Suprapubic skin (tissue), 4 donors: ENCODE data around the gene CDH13. TPM values are rescaled to one million over a fixed set of nuclear protein-coding genes. Genes with fewer than 3 reads are reported as not detected.

ENCODE experiments used
- DNase-seq, 2 donors: peaks; one replicate each; pipeline ENCODE4 v3.0.0-alpha.2; 2019; ENCODE audit warnings: low spot score in 2 of 2
- H3K27ac ChIP-seq: fragments of 200-600 bp; sonication (generic); one replicate; pipeline ENCODE4 v1.5.1; 2019
- H3K27me3 ChIP-seq: fragments of 200-600 bp; sonication (generic); one replicate; pipeline ENCODE4 v1.5.1; 2019
- H3K36me3 ChIP-seq: fragments of 200-600 bp; sonication (generic); one replicate; pipeline ENCODE4 v1.5.1; 2019
- H3K4me1 ChIP-seq: fragments of 200-600 bp; sonication (generic); one replicate; pipeline ENCODE4 v1.5.1; 2019
- H3K4me3 ChIP-seq: fragments of 200-600 bp; sonication (generic); one replicate; pipeline ENCODE4 v1.5.1; 2019; ENCODE audit warnings: mild to moderate bottlenecking
- H3K9me3 ChIP-seq: fragments of 200-600 bp; sonication (generic); one replicate; pipeline ENCODE4 v1.5.1; 2019
- CTCF ChIP-seq, 2 donors: fragments of 200-600 bp in 1 of 2; fragments of 450-650 bp in 1 of 2; sonication (generic) in 1 of 2; IDR thresholded peaks; one replicate each; pipeline ENCODE4 v1.5.1; 2016 to 2019; ENCODE audit warnings: antibody characterized with exemption in 2 of 2, mild to moderate bottlenecking in 1 of 2, moderate library complexity in 1 of 2
- EP300 ChIP-seq: sonication (generic); formaldehyde crosslinking; IDR thresholded peaks from one replicate; pipeline ENCODE4 v1.6.1; 2017; ENCODE audit warnings: antibody characterized with exemption
- POLR2A ChIP-seq, 2 donors: fragments of 450-650 bp; IDR thresholded peaks; one replicate each; pipeline ENCODE4 v1.6.1; 2017; ENCODE audit warnings: antibody characterized with exemption in 2 of 2, mild to moderate bottlenecking in 2 of 2, moderate library complexity in 2 of 2
- POLR2AphosphoS5 ChIP-seq, 3 donors: sonication (generic); formaldehyde crosslinking; IDR thresholded peaks; one replicate each; pipeline ENCODE4 v1.6.1; 2017; ENCODE audit warnings: antibody characterized with exemption in 3 of 3
- WGBS: methylation state at CpG from one replicate; pipeline ENCODE4 v1.1.5; 2018; 5-methylcytosine and 5-hydroxymethylcytosine counted together
- total RNA-seq, 4 donors: library from RNA; depleted of rRNA; stranded (reverse); fragments of >200 nt; gene quantifications; one replicate each; pipeline ENCODE4 v1.1.0, GENCODE V29; 2016

CDH13 gene
- total RNA-seq, 4 donors from 2014 or later: 90.4 to 176 (median 139) TPM

DNA sequence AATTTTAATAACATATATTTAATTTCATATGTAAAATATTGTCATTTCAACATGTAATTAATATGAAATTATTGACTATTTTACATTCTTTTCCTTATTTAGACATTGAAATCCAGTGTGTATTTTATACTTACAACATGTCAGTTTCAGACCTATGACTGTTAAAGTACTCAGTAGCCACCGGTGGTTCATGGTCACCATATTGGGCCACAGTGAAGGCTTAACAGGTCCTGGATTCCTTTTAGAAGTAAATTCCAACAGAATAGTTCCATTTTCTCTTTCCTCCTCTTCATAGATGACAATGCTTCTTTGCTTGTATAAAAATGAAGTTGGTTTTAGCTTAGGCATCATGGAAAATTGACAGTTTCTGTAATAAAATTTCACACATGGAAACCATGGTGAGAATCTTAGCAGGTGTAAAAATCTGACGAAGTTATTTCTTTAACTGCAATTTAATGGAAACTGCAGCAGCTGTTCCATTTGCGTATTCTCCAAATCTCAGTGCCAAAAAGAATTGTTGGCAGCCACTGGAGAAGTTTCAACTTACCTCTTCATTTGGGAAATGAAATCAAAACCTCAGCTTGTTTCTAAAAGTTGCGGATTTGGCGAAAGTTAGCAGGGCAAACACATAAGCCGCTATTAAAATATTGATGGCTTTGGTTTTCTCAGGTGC is 231.1 kb downstream of the CDH13 start:
- Histone ChIP-seq H3K4me3 (no peak overlapping the region), H3K4me1 (no peaks in the 10 kb centered on the region), H3K9me3 (no peaks in the 10 kb centered on the region), H3K36me3 (no peaks in the 10 kb centered on the region), H3K27ac (no peak overlapping the region), H3K27me3 (no peaks in the 10 kb centered on the region)
- TF ChIP-seq POLR2AphosphoS5 (IDR thresholded peaks at IDR 0.05) (no peak), CTCF (IDR thresholded peaks at IDR 0.05) (no peak), EP300 (no peak), POLR2A (IDR thresholded peaks at IDR 0.05) (no peak)
- 90% methylated on average over 6 of the region's 6 CpGs for WGBS
- DNase-seq: no peak

DNA sequence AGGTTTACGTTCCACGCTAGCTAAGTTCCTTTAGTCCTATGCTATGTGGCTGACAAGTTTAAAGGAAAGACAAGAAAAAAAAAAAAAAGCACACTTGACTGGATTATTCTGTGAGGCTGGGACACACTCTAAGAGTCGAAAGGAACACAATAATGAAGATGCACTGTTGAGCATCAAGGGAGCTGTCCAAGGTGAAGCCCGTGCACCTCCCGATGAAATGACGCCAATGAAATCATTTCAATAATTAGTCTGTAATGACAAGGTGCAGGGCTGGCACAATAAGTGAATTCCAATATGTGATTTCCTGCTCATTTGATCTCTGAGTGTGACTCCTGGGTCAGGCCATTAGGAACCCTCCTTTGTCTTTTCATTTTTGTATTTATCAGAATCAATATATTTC is 232.9 kb downstream of the CDH13 start:
- Histone ChIP-seq H3K4me1 (no peaks in the 10 kb centered on the region), H3K27me3 (no peaks in the 10 kb centered on the region), H3K4me3 (no peak overlapping the region), H3K9me3 (no peaks in the 10 kb centered on the region), H3K27ac (no peak overlapping the region), H3K36me3 (no peaks in the 10 kb centered on the region)
- DNase-seq: no peak
- no peak for TF ChIP-seq POLR2AphosphoS5 (IDR thresholded peaks at IDR 0.05)
- TF ChIP-seq EP300: no peak
- 80% methylated on average over 6 of the region's 6 CpGs for WGBS

DNA sequence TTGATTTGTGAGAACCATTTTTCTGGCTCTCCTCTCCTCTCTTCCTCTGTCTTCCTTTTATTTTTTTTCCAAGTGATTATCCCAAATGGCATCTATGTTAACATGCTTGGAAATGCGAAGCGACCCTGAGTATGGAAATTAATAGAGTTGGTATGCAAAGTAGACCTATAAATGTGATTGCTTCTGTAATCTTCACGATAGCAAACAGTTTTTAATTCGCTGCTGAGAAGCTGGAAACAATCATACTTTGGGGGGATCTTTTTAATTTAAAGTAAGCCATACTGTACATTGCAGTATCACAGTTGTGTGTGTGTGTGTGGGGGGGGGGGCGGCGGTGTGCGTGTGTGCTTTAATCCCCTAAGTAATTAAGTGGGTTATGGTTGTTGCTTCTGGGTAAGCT is 233.3 kb downstream of the CDH13 start:
- DNase-seq: no peak
- Histone ChIP-seq H3K27ac (no peak overlapping the region), H3K27me3 (no peaks in the 10 kb centered on the region), H3K36me3 (no peaks in the 10 kb centered on the region), H3K9me3 (no peaks in the 10 kb centered on the region), H3K4me3 (no peak overlapping the region), H3K4me1 (no peaks in the 10 kb centered on the region)
- TF ChIP-seq POLR2A (IDR thresholded peaks at IDR 0.05): no peak
- no peak for TF ChIP-seq EP300
- TF ChIP-seq CTCF (IDR thresholded peaks at IDR 0.05): no peak
- TF ChIP-seq POLR2AphosphoS5 (IDR thresholded peaks at IDR 0.05): no peak
- 94% methylated on average over 7 of the region's 7 CpGs for WGBS

DNA sequence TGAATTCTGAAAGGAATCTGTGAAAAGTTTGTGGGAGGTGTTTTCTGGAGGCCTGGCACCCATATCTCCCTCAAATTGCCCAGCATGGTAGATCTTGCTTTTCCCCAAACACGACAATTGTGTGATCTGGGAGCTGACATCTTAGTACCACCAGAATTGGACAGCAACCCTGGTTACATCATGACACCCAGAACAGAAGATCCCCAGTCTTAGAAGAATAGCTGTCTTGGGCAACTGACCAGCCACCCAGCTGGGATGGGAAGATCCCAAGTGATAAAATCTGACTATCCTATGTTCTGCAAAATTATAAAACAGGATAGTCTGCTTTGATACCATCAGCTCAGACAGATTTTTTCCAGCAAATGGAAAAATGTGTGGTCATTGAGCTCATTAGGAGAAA is 235.3 kb downstream of the CDH13 start:
- no peaks in the 10 kb centered on the region for H3K27me3 ChIP-seq
- H3K27ac ChIP-seq: no peak overlapping the region
- peaks cover 3% of the 10 kb centered on the region for H3K36me3 ChIP-seq
- no peaks in the 10 kb centered on the region for H3K4me1 ChIP-seq
- no peaks in the 10 kb centered on the region for H3K9me3 ChIP-seq
- 93% methylated on average over 1 of the region's 1 CpG for WGBS
- TF ChIP-seq POLR2AphosphoS5 (IDR thresholded peaks at IDR 0.05): no peak
- no peak for TF ChIP-seq CTCF (IDR thresholded peaks at IDR 0.05)
- TF ChIP-seq EP300: no peak
- TF ChIP-seq POLR2A (IDR thresholded peaks at IDR 0.05): no peak
- H3K4me3 ChIP-seq: no peak overlapping the region
- no peak for DNase-seq

DNA sequence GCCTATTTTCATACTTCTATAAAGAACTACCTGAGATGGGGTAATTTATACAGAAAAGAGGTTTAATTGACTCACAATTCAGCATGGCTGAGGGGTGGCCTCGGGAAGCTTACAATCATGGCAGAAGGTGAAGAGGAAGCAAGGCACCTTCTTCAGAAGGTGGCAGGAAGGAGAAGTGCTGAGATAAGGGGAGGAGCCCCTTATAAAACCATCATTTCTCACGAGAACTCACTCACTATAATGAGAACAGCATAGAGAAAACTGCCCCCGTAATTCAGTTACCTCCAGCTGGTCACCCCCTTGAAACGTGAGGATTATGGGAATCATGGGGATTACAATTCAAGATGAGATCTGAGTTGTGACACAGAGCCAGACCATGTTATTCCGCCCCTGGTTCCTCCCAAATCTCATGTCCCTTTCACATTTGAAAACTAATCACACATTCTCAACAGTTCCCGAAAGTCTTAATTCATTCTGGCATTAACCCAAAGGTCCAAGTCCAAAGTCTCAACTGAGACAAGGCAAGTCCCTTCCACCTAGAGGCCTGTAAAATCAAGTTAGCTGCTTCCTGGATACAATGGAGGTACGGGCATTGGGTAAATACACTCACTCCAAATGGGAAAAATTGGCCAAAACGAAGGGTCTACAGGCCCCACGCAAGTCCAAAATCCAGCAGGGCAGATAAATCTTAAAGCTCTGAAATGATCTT is 237.7 kb downstream of the CDH13 start:
- TF ChIP-seq POLR2A (IDR thresholded peaks at IDR 0.05) (no peak), EP300 (no peak), POLR2AphosphoS5 (IDR thresholded peaks at IDR 0.05) (no peak), CTCF (IDR thresholded peaks at IDR 0.05) (no peak)
- WGBS: 94% methylated on average over 9 of the region's 9 CpGs
- no peak overlapping the region for H3K4me3 ChIP-seq
- H3K27me3 ChIP-seq: no peaks in the 10 kb centered on the region
- no peak for DNase-seq
- H3K9me3 ChIP-seq: no peaks in the 10 kb centered on the region
- peaks cover 2% of the 10 kb centered on the region for H3K4me1 ChIP-seq
- H3K36me3 ChIP-seq: peaks cover 3% of the 10 kb centered on the region
- no peak overlapping the region for H3K27ac ChIP-seq
